Peyer's patch (tissue), 4 donors: ENCODE data around the gene SH3D21. TPM values are rescaled to one million over a fixed set of nuclear protein-coding genes. Genes with fewer than 3 reads are reported as not detected.

Experiments used
- DNase-seq, 3 donors: peaks; one replicate each; pipeline ENCODE4 v3.0.0-alpha.2; 2017 to 2019
- H3K27ac ChIP-seq, 4 donors: fragments of 200-600 bp; sonication (generic); one replicate each; pipeline ENCODE4 v1.5.1; 2016 to 2019
- H3K27me3 ChIP-seq, 2 donors: fragments of 200-600 bp; sonication (generic); one replicate each; pipeline ENCODE4 v1.5.1; 2019
- H3K36me3 ChIP-seq, 3 donors: fragments of 200-600 bp; sonication (generic); one replicate each; pipeline ENCODE4 v1.5.1; 2016 to 2019
- H3K4me1 ChIP-seq, 4 donors: fragments of 200-600 bp; sonication (generic); one replicate each; pipeline ENCODE4 v1.5.1; 2016 to 2019
- H3K4me3 ChIP-seq, 4 donors: fragments of 200-600 bp; sonication (generic); 1 replicate in 3 of 4; 2 replicates in 1 of 4; pipeline ENCODE4 v1.5.1; 2016 to 2019; ENCODE audit warnings: mild to moderate bottlenecking in 1 of 4
- H3K9me3 ChIP-seq, 4 donors: fragments of 200-600 bp; sonication (generic); one replicate each; pipeline ENCODE4 v1.5.1; 2016 to 2019; ENCODE audit warnings: mild to moderate bottlenecking in 1 of 4
- CTCF ChIP-seq, 6 experiments: fragments of 450-650 bp in 4 of 6; fragments of 200-600 bp in 2 of 6; sonication (generic) in 1 of 6; IDR thresholded peaks; one replicate each; pipeline ENCODE4 v1.5.1; 2017 to 2019; ENCODE audit warnings: antibody characterized with exemption in 6 of 6, mild to moderate bottlenecking in 3 of 6, moderate library complexity in 1 of 6
- POLR2A ChIP-seq, 2 donors: fragments of 450-650 bp; IDR thresholded peaks; one replicate each; pipeline ENCODE4 v1.5.1; 2017; ENCODE audit warnings: antibody characterized with exemption in 2 of 2, mild to moderate bottlenecking in 2 of 2, moderate library complexity in 2 of 2
- total RNA-seq, 4 donors: library from RNA; depleted of rRNA; stranded (reverse); fragments of >200 nt; gene quantifications; one replicate each; pipeline ENCODE4 v1.1.0, GENCODE V29; 2016

Gene SH3D21
- total RNA-seq, 4 donors from 2014 or later = 20.6 to 75.9 (median 24.8) TPM

GRCh38 chr1:36305915-36306209, 306 bp upstream of the SH3D21 start:
- no peaks in the 10 kb centered on the region for H3K9me3 ChIP-seq
- H3K27ac ChIP-seq = peak overlapping the region; percentile 85 to 95 (median 90)
- peak overlapping the region; percentile 65 to 84 (median 82) for H3K4me3 ChIP-seq
- DNase-seq = no peak
- H3K36me3 ChIP-seq = peaks cover 0 to 34% (median 0%) of the 10 kb centered on the region in 3 donors
- H3K4me1 ChIP-seq = peaks cover 5 to 24% (median 7%) of the 10 kb centered on the region in 4 donors
- no peak for TF ChIP-seq CTCF (IDR thresholded peaks at IDR 0.05)
- no peak for TF ChIP-seq POLR2A (IDR thresholded peaks at IDR 0.05)
- no peaks in the 10 kb centered on the region for H3K27me3 ChIP-seq

- Histone ChIP-seq H3K27ac (peak overlapping the region; percentile 85 to 95 (median 90)), H3K9me3 (no peaks in the 10 kb centered on the region), H3K4me1 (peaks cover 5 to 21% (median 7%) of the 10 kb centered on the region in 4 donors), H3K36me3 (peaks cover 0 to 23% (median 0%) of the 10 kb centered on the region in 3 donors), H3K4me3 (peak overlapping the region; percentile 65 to 84 (median 82)), H3K27me3 (no peaks in the 10 kb centered on the region)
- TF ChIP-seq CTCF (IDR thresholded peaks at IDR 0.05) (no peak), POLR2A (IDR thresholded peaks at IDR 0.05) (peak; percentile 69 to 78)
- DNase-seq = peak; percentile 91 to 98 (median 97)
Measured at GRCh38 chr1:36306902-36307456, 811 bp downstream of the SH3D21 start.

- H3K27ac ChIP-seq = no peak overlapping the region
- H3K36me3 ChIP-seq = peaks cover 0 to 17% (median 0%) of the 10 kb centered on the region in 3 donors
- H3K4me1 ChIP-seq = peaks cover 5 to 14% (median 7%) of the 10 kb centered on the region in 4 donors
- peak in 1 of 3 donors; percentile 45 for DNase-seq
- no peaks in the 10 kb centered on the region for H3K27me3 ChIP-seq
- TF ChIP-seq POLR2A (IDR thresholded peaks at IDR 0.05) (no peak), CTCF (IDR thresholded peaks at IDR 0.05) (no peak)
- peak overlapping the region; percentile 65 to 84 (median 82) for H3K4me3 ChIP-seq
- no peaks in the 10 kb centered on the region for H3K9me3 ChIP-seq
Measured at GRCh38 chr1:36307601-36308330, 1.6 kb downstream of the SH3D21 start.

GRCh38 chr1:36309397-36309796, 3.2 kb downstream of the SH3D21 start:
- peaks cover 5 to 14% (median 7%) of the 10 kb centered on the region in 4 donors for H3K4me1 ChIP-seq
- TF ChIP-seq POLR2A (IDR thresholded peaks at IDR 0.05) = no peak
- no peak for TF ChIP-seq CTCF (IDR thresholded peaks at IDR 0.05)

GRCh38 chr1:36320291-36320761, 14.2 kb downstream of the SH3D21 start:
- no peaks in the 10 kb centered on the region for H3K27me3 ChIP-seq
- no peak for DNase-seq
- H3K27ac ChIP-seq = peak overlapping the region; percentile 2 to 88 (median 80)
- TF ChIP-seq CTCF (IDR thresholded peaks at IDR 0.05) = no peak
- TF ChIP-seq POLR2A (IDR thresholded peaks at IDR 0.05) = no peak
- H3K4me1 ChIP-seq = peaks cover 0 to 39% (median 20%) of the 10 kb centered on the region in 4 donors
- peak overlapping the region; percentile 23 to 89 (median 61) for H3K4me3 ChIP-seq
- H3K9me3 ChIP-seq = no peaks in the 10 kb centered on the region
- H3K36me3 ChIP-seq = no peaks in the 10 kb centered on the region

More at GRCh38 chr1:36309397-36309796, 3.2 kb downstream of the SH3D21 start:
- Histone ChIP-seq H3K4me3 (no peak overlapping the region), H3K36me3 (peaks cover 0 to 5% (median 0%) of the 10 kb centered on the region in 3 donors), H3K9me3 (no peaks in the 10 kb centered on the region), H3K27me3 (no peaks in the 10 kb centered on the region), H3K27ac (no peak overlapping the region)
- peak in 1 of 3 donors; percentile 15 for DNase-seq
